ENCODE results near the gene JAG2.

- TF ChIP-seq, protein P1, sequence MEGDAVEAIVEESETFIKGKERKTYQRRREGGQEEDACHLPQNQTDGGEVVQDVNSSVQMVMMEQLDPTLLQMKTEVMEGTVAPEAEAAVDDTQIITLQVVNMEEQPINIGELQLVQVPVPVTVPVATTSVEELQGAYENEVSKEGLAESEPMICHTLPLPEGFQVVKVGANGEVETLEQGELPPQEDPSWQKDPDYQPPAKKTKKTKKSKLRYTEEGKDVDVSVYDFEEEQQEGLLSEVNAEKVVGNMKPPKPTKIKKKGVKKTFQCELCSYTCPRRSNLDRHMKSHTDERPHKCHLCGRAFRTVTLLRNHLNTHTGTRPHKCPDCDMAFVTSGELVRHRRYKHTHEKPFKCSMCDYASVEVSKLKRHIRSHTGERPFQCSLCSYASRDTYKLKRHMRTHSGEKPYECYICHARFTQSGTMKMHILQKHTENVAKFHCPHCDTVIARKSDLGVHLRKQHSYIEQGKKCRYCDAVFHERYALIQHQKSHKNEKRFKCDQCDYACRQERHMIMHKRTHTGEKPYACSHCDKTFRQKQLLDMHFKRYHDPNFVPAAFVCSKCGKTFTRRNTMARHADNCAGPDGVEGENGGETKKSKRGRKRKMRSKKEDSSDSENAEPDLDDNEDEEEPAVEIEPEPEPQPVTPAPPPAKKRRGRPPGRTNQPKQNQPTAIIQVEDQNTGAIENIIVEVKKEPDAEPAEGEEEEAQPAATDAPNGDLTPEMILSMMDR (IDR thresholded peaks at IDR 0.05): no peak
- TF ChIP-seq POLR2AphosphoS5 (IDR thresholded peaks at IDR 0.05; ENCODE audit: low read depth, low read length): no peak
- TF ChIP-seq, protein P2, sequence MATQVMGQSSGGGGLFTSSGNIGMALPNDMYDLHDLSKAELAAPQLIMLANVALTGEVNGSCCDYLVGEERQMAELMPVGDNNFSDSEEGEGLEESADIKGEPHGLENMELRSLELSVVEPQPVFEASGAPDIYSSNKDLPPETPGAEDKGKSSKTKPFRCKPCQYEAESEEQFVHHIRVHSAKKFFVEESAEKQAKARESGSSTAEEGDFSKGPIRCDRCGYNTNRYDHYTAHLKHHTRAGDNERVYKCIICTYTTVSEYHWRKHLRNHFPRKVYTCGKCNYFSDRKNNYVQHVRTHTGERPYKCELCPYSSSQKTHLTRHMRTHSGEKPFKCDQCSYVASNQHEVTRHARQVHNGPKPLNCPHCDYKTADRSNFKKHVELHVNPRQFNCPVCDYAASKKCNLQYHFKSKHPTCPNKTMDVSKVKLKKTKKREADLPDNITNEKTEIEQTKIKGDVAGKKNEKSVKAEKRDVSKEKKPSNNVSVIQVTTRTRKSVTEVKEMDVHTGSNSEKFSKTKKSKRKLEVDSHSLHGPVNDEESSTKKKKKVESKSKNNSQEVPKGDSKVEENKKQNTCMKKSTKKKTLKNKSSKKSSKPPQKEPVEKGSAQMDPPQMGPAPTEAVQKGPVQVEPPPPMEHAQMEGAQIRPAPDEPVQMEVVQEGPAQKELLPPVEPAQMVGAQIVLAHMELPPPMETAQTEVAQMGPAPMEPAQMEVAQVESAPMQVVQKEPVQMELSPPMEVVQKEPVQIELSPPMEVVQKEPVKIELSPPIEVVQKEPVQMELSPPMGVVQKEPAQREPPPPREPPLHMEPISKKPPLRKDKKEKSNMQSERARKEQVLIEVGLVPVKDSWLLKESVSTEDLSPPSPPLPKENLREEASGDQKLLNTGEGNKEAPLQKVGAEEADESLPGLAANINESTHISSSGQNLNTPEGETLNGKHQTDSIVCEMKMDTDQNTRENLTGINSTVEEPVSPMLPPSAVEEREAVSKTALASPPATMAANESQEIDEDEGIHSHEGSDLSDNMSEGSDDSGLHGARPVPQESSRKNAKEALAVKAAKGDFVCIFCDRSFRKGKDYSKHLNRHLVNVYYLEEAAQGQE (IDR thresholded peaks at IDR 0.05; ENCODE audit: insufficient read depth in 1 of 2, low read depth in 2 of 2, low read length in 1 of 2): no peak
Observed at GRCh38 chr14:105172476-105172875, 3.9 kb upstream of the JAG2 start.

All from Panc1 (cell line).